WTC11 (cell line): Measurements from ENCODE around the gene ARAP1.

ENCODE experiments used
- ATF3 ChIP-seq: sonication (generic); formaldehyde crosslinking; conservative IDR thresholded peaks from 2 replicates; pipeline ENCODE4 v1.8.1; 2022; ENCODE audit warnings: mild to moderate bottlenecking, missing genetic modification reagents
- CREB1 ChIP-seq: sonication (generic); formaldehyde crosslinking; IDR thresholded peaks from 2 replicates; pipeline ENCODE4 v1.8.0; 2023; ENCODE audit warnings: mild to moderate bottlenecking, missing genetic modification reagents
- CTCF ChIP-seq: fragments of 200-600 bp; IDR thresholded peaks from 2 replicates; pipeline ENCODE4 v1.8.0; 2022; ENCODE audit warnings: antibody characterized with exemption
- FOXP4 ChIP-seq: sonication (generic); formaldehyde crosslinking; IDR thresholded peaks from 2 replicates; pipeline ENCODE4 v1.8.0; 2022; ENCODE audit warnings: mild to moderate bottlenecking, missing genetic modification reagents
- IRF2 ChIP-seq: sonication (generic); formaldehyde crosslinking; IDR thresholded peaks from 2 replicates; pipeline ENCODE4 v1.8.0; 2022; ENCODE audit warnings: low read depth, missing genetic modification reagents, borderline replicate concordance
- JUN ChIP-seq: sonication (generic); formaldehyde crosslinking; IDR thresholded peaks from 2 replicates; pipeline ENCODE4 v1.8.0; 2023; ENCODE audit warnings: mild to moderate bottlenecking, missing genetic modification reagents
- KAT7 ChIP-seq: sonication (generic); formaldehyde crosslinking; IDR thresholded peaks from 2 replicates; pipeline ENCODE4 v1.8.1; 2023; ENCODE audit warnings: missing genetic modification reagents, mild to moderate bottlenecking, borderline replicate concordance
- NFE2L1 ChIP-seq: sonication (generic); formaldehyde crosslinking; IDR thresholded peaks from 2 replicates; pipeline ENCODE4 v1.8.1; 2023; ENCODE audit warnings: missing genetic modification reagents
- NR1H2 ChIP-seq: sonication (generic); formaldehyde crosslinking; IDR thresholded peaks from 2 replicates; pipeline ENCODE4 v1.9.0; 2021; ENCODE audit warnings: mild to moderate bottlenecking, moderate library complexity, missing genetic modification reagents
- NR3C1 ChIP-seq: sonication (generic); formaldehyde crosslinking; conservative IDR thresholded peaks from 2 replicates; pipeline ENCODE4 v1.8.1; 2023; ENCODE audit warnings: low read depth, mild to moderate bottlenecking, missing genetic modification reagents
- PRRX2 ChIP-seq: fragments of 250-450 bp; sonication (Bioruptor Pico); IDR thresholded peaks from 2 replicates; pipeline ENCODE4 v1.8.0; 2021; ENCODE audit warnings: mild to moderate bottlenecking
- SOX15 ChIP-seq: fragments of 250-450 bp; sonication (Bioruptor Pico); IDR thresholded peaks from 2 replicates; pipeline ENCODE4 v1.9.0; 2021; ENCODE audit warnings: mild to moderate bottlenecking
- STAT6 ChIP-seq: sonication (generic); formaldehyde crosslinking; conservative IDR thresholded peaks from 2 replicates; pipeline ENCODE4 v1.8.1; 2023; ENCODE audit warnings: mild to moderate bottlenecking, low read depth, missing genetic modification reagents, moderate library complexity
- ZNF232 ChIP-seq: sonication (generic); formaldehyde crosslinking; IDR thresholded peaks from 2 replicates; pipeline ENCODE4 v1.8.0; 2022; ENCODE audit warnings: mild to moderate bottlenecking, missing genetic modification reagents

GRCh38 chr11:72769680-72770079 is 17.5 kb upstream of the ARAP1 start:
- no peak for TF ChIP-seq JUN (CRISPR knock-in tag)
- no peak for TF ChIP-seq CTCF
- TF ChIP-seq NR3C1 (CRISPR knock-in tag), result no peak
- TF ChIP-seq NR1H2 (CRISPR knock-in tag), result no peak
- no peak for TF ChIP-seq PRRX2 (CRISPR knock-in tag)
- no peak for TF ChIP-seq KAT7 (CRISPR knock-in tag)
- TF ChIP-seq SOX15, result no peak
- TF ChIP-seq STAT6 (CRISPR knock-in tag), result no peak
- no peak for TF ChIP-seq CREB1 (CRISPR knock-in tag)
- TF ChIP-seq IRF2 (CRISPR knock-in tag), result no peak
- no peak for TF ChIP-seq ATF3 (CRISPR knock-in tag)
- TF ChIP-seq NFE2L1, result no peak
- no peak for TF ChIP-seq FOXP4 (CRISPR knock-in tag)
- no peak for TF ChIP-seq ZNF232 (CRISPR knock-in tag)
